HPDE6-E6E7 (cell line): ENCODE data around the gene CRELD2.

ENCODE experiments used
- DNase-seq: peaks from one replicate; pipeline ENCODE4 v3.0.0; 2011; ENCODE audit warnings: missing footprints; ENCODE audit errors: extremely low spot score

The CRELD2 gene

GRCh38 chr22:49967706-49968208 lies 49.3 kb downstream of the CRELD2 start:
- DNase-seq: no peak

DNA sequence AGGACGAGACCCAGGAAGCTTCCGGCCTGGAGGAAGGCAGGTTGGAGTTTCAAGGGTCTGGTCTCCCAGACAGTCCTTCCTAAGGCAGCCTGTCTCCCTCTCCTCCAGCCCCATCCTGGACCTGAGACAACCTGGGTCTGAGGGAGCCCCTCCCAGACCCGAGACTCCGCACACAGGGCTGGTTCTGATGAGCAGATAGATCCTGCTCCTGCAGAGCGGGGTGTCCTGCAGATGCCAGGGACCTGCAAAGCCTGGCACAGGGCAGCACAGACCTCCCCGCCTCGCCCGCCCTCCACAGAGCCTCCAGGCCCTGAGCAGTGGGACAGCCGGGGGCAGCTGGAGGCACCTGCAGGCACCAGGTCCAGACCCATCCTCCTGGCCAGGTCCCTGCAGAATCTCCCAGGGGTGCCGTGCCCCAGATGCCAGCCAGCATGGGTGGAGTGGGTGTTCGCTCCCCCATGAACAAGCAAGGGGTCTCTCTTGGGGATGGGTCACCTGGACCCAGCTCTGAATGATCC lies 49.9 kb downstream of the CRELD2 start:
- DNase-seq: no peak

GRCh38 chr22:49968831-49969661 lies 50.6 kb downstream of the CRELD2 start:
- no peak for DNase-seq

DNA sequence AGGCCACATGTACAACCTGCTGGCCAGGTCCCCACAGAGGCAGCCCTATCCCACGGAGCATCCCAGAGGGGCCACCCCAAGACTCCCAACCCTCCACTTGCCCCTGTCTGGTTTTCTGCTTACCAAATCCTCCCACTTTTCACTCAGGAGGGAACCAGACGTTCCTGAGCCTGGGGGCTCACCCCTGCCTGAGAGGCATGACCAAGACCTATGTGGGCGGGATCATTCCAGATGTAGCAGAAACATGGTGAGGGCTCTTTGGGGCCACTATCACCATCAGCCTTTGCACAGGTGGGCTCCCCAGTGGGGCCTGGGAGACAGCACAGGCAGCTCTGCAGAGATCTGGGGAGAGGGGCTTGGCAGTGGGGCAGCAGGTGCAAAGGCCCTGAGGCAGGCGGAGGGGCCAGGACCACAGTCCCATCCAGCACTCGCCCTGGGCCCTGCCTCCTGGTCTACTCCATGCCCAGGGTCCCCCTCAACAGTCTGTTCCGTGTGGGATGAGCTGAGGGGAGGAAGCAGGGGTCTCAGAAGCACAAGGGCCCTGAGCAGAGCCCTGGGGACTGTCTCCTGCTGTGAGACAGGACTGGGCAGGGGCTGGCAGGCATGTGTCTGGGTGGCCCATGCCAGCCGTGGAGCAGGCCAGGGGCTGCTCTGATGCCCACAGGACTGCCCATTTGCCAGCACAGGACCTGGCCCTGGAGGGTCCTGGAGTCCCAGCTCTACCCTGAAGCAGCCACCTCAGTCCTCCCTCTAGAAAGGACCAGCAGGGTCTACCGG lies 51.5 kb downstream of the CRELD2 start:
- DNase-seq: no peak

- peak; percentile 91 for DNase-seq
Observed at GRCh38 chr22:49970528-49971231, 52.2 kb downstream of the CRELD2 start.

- no peak for DNase-seq
Observed at GRCh38 chr22:49971232-49972162, 53.1 kb downstream of the CRELD2 start.

DNA sequence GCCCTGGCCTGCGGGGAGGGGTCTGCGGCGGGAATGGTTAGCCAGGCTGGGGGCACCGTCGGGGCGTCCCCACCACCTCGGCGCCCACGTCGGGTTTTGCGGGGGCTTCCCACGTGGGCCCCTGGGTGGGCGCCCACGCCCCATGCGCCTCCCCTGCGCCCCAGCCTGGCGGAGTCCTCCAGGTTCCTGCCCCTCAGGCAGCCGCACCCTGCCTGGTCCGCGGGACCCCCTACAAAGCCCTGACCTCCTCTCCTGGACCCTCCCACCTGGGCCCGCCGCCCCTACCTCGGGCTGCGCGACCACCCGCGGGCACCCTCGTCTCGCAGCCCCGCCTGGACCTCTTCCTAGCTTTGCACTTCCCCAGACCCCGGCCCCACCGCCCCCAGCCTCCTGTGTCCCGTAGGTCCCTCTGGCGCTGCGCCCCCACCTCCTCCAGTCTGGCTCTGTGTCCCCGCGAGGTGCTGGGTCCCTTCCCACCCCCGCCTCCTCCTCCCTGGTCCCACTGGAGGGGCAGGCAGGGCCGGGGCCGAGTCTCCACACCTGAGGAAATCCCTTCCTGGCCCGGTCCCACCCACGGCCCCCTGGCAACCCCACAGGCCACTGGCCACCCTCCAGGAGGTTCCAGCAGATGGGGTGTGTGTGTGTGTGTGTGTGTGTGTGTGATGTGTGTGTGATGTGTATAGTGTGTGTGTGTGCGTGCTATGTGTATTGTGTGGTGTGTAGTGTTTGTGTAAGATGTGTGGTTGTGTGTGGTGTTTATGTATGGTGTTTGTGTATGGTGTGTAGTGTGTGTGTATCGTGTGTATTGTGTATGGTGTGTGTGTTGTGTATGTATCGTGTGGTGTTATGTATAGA lies 54.0 kb downstream of the CRELD2 start:
- DNase-seq: no peak

DNA sequence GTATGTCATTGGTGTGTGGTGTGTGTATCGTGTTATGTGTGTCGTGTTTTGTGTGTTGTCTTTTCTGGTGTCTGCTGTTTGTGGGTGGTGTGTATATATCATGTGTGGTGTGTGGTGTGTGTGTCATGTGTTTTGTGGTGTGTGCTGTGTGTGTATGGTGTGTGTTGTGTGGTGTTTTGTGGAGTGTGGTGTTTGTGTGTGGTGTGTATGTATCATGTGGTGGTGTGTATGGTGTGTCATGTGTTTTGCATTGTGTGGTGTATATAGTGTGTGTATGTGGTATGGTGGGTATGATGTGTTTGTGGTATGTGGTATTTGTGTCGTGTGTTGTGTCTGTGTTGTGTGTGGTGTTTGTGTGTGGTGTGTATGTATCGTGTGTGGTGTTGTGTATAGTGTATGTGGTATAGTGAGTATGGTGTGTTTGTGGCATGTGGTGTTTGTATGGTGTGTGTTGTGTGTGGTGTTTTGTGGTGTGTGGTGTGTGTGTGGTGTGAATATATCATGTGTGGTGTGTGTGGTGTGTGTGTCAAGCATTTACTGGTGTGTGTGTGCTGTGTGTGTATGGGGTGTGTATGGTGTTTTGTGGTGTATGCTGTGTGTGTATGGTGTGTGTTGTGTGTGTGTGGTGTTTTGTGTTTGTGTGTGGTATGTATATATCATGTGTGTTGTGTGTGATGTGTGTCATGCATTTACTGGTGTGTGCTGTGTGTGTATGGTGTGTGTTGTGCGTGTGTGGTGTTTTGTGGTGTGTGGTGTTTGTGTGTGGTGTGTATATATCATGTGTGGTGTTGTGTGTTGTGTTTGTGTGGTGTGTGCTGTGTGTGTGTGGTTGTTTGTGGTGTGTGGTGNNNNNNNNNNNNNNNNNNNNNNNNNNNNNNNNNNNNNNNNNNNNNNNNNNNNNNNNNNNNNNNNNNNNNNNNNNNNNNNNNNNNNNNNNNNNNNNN lies 54.9 kb downstream of the CRELD2 start:
- no peak for DNase-seq

DNA sequence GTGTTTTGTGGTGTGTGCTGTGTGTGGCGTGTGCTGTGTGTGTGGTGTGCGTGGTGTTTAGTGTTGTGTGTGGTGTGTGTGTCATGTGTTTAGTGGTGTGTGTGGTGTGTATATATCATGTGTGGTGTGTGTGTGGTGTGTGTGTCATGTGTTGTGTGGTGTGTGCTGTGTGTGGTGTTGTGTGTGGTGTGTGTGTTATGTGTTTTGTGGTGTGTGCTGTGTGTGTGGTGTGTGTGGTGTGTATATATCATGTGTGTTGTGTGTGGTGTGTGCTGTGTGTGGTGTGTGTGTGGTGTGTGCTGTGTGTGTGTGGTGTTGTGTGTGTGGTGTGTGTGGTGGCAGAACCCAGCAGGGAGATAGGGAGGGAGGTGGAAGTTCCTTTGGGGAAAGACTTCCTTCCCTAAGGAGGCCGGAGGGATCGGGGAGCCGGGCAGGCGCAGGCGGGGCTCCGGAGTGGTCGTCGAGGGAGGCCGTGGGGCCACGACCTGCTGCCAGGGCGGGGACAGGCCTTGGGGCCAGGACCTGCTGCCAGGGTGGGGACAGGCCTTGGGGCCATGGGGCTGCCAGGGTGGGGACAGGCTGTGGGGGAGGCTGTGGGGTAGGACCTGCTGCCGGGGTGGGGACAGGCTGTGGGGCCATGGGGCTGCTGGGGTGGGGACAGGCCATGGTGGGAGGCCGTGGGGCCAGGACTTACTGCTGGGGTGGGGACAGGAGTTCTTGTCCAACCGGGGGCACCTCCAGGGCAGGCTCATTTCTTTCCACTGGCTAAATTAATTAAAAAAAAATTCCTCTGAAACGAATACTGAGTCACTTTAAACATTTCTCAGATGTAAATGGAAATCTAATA lies 57.3 kb downstream of the CRELD2 start:
- DNase-seq: no peak

GRCh38 chr22:49976439-49977175 lies 58.2 kb downstream of the CRELD2 start:
- no peak for DNase-seq
